Measurements from ENCODE around the gene ELAVL1.

ELAVL1 gene

GRCh38 chr19:7943444-7944176 lies 61.8 kb downstream of the ELAVL1 start, which contains the start of gene TIMM44:
Gene TIMM44 (minus strand): TSS chr19:7943666. CDS start chr19:7943651, 15 bp downstream.
- Histone ChIP-seq H3K4me1 (ENCODE audit: control insufficient read depth in 1 of 2, insufficient read depth in 2 of 2, low read length in 2 of 2) (peaks cover 0 to 29% of the 10 kb centered on the region in 2 donors), H3K27me3 (ENCODE audit: low read depth, low read length) (no peaks in the 10 kb centered on the region), H3K36me3 (ENCODE audit: control insufficient read depth in 1 of 2, insufficient read depth in 2 of 2, low read length in 2 of 2) (peaks cover 14 to 15% of the 10 kb centered on the region in 2 donors), H3K9me3 (ENCODE audit: control insufficient read depth in 1 of 2, low read length in 2 of 2) (no peaks in the 10 kb centered on the region), H3K4me3 (ENCODE audit: low read depth in 1 of 2, low read length in 2 of 2) (peak within 1 kb of the TSS; percentile 85 to 95), H3K27ac (ENCODE audit: low read length) (peak within 1 kb of the TSS; percentile 95)

GRCh38 chr19:7942981-7943443 lies 62.4 kb downstream of the ELAVL1 start:
- H3K27me3 ChIP-seq (ENCODE audit: low read depth, low read length) = no peaks in the 10 kb centered on the region
- peak overlapping the region; percentile 85 to 95 for H3K4me3 ChIP-seq (ENCODE audit: low read depth in 1 of 2, low read length in 2 of 2)
- H3K4me1 ChIP-seq (ENCODE audit: control insufficient read depth in 1 of 2, insufficient read depth in 2 of 2, low read length in 2 of 2) = peaks cover 0 to 29% of the 10 kb centered on the region in 2 donors
- peak overlapping the region; percentile 95 for H3K27ac ChIP-seq (ENCODE audit: low read length)
- peaks cover 14 to 16% of the 10 kb centered on the region in 2 donors for H3K36me3 ChIP-seq (ENCODE audit: control insufficient read depth in 1 of 2, insufficient read depth in 2 of 2, low read length in 2 of 2)
- no peaks in the 10 kb centered on the region for H3K9me3 ChIP-seq (ENCODE audit: control insufficient read depth in 1 of 2, low read length in 2 of 2)

- Histone ChIP-seq H3K27ac (ENCODE audit: low read length) (no peak overlapping the region), H3K36me3 (ENCODE audit: control insufficient read depth in 1 of 2, insufficient read depth in 2 of 2, low read length in 2 of 2) (peaks cover 18 to 25% of the 10 kb centered on the region in 2 donors), H3K27me3 (ENCODE audit: low read depth, low read length) (no peaks in the 10 kb centered on the region), H3K4me1 (ENCODE audit: control insufficient read depth in 1 of 2, insufficient read depth in 2 of 2, low read length in 2 of 2) (peaks cover 0 to 29% of the 10 kb centered on the region in 2 donors), H3K4me3 (ENCODE audit: low read depth in 1 of 2, low read length in 2 of 2) (peak overlapping the region; percentile 7 to 95), H3K9me3 (ENCODE audit: control insufficient read depth in 1 of 2, low read length in 2 of 2) (no peaks in the 10 kb centered on the region)
Observed at GRCh38 chr19:7941895-7942596, 63.4 kb downstream of the ELAVL1 start.

- Histone ChIP-seq H3K27me3 (ENCODE audit: low read depth, low read length) (no peaks in the 10 kb centered on the region), H3K36me3 (ENCODE audit: control insufficient read depth in 1 of 2, insufficient read depth in 2 of 2, low read length in 2 of 2) (peaks cover 18 to 33% of the 10 kb centered on the region in 2 donors), H3K9me3 (ENCODE audit: control insufficient read depth in 1 of 2, low read length in 2 of 2) (no peaks in the 10 kb centered on the region), H3K4me1 (ENCODE audit: control insufficient read depth in 1 of 2, insufficient read depth in 2 of 2, low read length in 2 of 2) (peaks cover 0 to 29% of the 10 kb centered on the region in 2 donors), H3K27ac (ENCODE audit: low read length) (no peak overlapping the region), H3K4me3 (ENCODE audit: low read depth in 1 of 2, low read length in 2 of 2) (no peak overlapping the region)
Observed at GRCh38 chr19:7940841-7941240, 64.6 kb downstream of the ELAVL1 start.

- Histone ChIP-seq H3K4me1 (ENCODE audit: control insufficient read depth in 1 of 2, insufficient read depth in 2 of 2, low read length in 2 of 2) (peaks cover 0 to 17% of the 10 kb centered on the region in 2 donors), H3K4me3 (ENCODE audit: low read depth in 1 of 2, low read length in 2 of 2) (no peak overlapping the region), H3K9me3 (ENCODE audit: control insufficient read depth in 1 of 2, low read length in 2 of 2) (no peaks in the 10 kb centered on the region), H3K27ac (ENCODE audit: low read length) (no peak overlapping the region), H3K27me3 (ENCODE audit: low read depth, low read length) (no peaks in the 10 kb centered on the region), H3K36me3 (ENCODE audit: control insufficient read depth in 1 of 2, insufficient read depth in 2 of 2, low read length in 2 of 2) (peaks cover 24 to 66% of the 10 kb centered on the region in 2 donors)
Observed at GRCh38 chr19:7934766-7935165, 70.7 kb downstream of the ELAVL1 start.

GRCh38 chr19:7933828-7934725 lies 71.4 kb downstream of the ELAVL1 start:
- Histone ChIP-seq H3K27ac (ENCODE audit: low read length) (no peak overlapping the region), H3K9me3 (ENCODE audit: control insufficient read depth in 1 of 2, low read length in 2 of 2) (no peaks in the 10 kb centered on the region), H3K4me1 (ENCODE audit: control insufficient read depth in 1 of 2, insufficient read depth in 2 of 2, low read length in 2 of 2) (peaks cover 0 to 24% of the 10 kb centered on the region in 2 donors), H3K36me3 (ENCODE audit: control insufficient read depth in 1 of 2, insufficient read depth in 2 of 2, low read length in 2 of 2) (peaks cover 24 to 65% of the 10 kb centered on the region in 2 donors), H3K4me3 (ENCODE audit: low read depth in 1 of 2, low read length in 2 of 2) (no peak overlapping the region), H3K27me3 (ENCODE audit: low read depth, low read length) (no peaks in the 10 kb centered on the region)

- peaks cover 20 to 65% of the 10 kb centered on the region in 2 donors for H3K36me3 ChIP-seq (ENCODE audit: control insufficient read depth in 1 of 2, insufficient read depth in 2 of 2, low read length in 2 of 2)
- no peaks in the 10 kb centered on the region for H3K9me3 ChIP-seq (ENCODE audit: control insufficient read depth in 1 of 2, low read length in 2 of 2)
- no peak overlapping the region for H3K4me3 ChIP-seq (ENCODE audit: low read depth in 1 of 2, low read length in 2 of 2)
- H3K27me3 ChIP-seq (ENCODE audit: low read depth, low read length) = no peaks in the 10 kb centered on the region
- H3K4me1 ChIP-seq (ENCODE audit: control insufficient read depth in 1 of 2, insufficient read depth in 2 of 2, low read length in 2 of 2) = peaks cover 0 to 29% of the 10 kb centered on the region in 2 donors
- H3K27ac ChIP-seq (ENCODE audit: low read length) = no peak overlapping the region
Observed at GRCh38 chr19:7933411-7933810, 72.0 kb downstream of the ELAVL1 start.

GRCh38 chr19:7932930-7933300 lies 72.5 kb downstream of the ELAVL1 start:
- Histone ChIP-seq H3K4me3 (ENCODE audit: low read depth in 1 of 2, low read length in 2 of 2) (no peak overlapping the region), H3K9me3 (ENCODE audit: control insufficient read depth in 1 of 2, low read length in 2 of 2) (no peaks in the 10 kb centered on the region), H3K27me3 (ENCODE audit: low read depth, low read length) (no peaks in the 10 kb centered on the region), H3K27ac (ENCODE audit: low read length) (no peak overlapping the region), H3K36me3 (ENCODE audit: control insufficient read depth in 1 of 2, insufficient read depth in 2 of 2, low read length in 2 of 2) (peaks cover 20 to 63% of the 10 kb centered on the region in 2 donors), H3K4me1 (ENCODE audit: control insufficient read depth in 1 of 2, insufficient read depth in 2 of 2, low read length in 2 of 2) (peaks cover 0 to 34% of the 10 kb centered on the region in 2 donors)

- Histone ChIP-seq H3K4me1 (ENCODE audit: control insufficient read depth in 1 of 2, insufficient read depth in 2 of 2, low read length in 2 of 2) (peaks cover 0 to 39% of the 10 kb centered on the region in 2 donors), H3K4me3 (ENCODE audit: low read depth in 1 of 2, low read length in 2 of 2) (no peak overlapping the region), H3K36me3 (ENCODE audit: control insufficient read depth in 1 of 2, insufficient read depth in 2 of 2, low read length in 2 of 2) (peaks cover 19 to 58% of the 10 kb centered on the region in 2 donors), H3K27me3 (ENCODE audit: low read depth, low read length) (no peaks in the 10 kb centered on the region), H3K27ac (ENCODE audit: low read length) (no peak overlapping the region), H3K9me3 (ENCODE audit: control insufficient read depth in 1 of 2, low read length in 2 of 2) (no peaks in the 10 kb centered on the region)
Observed at GRCh38 chr19:7932276-7932929, 73.0 kb downstream of the ELAVL1 start.

GRCh38 chr19:7931221-7932061 lies 74.0 kb downstream of the ELAVL1 start:
- Histone ChIP-seq H3K4me1 (ENCODE audit: control insufficient read depth in 1 of 2, insufficient read depth in 2 of 2, low read length in 2 of 2) (peaks cover 0 to 48% of the 10 kb centered on the region in 2 donors), H3K36me3 (ENCODE audit: control insufficient read depth in 1 of 2, insufficient read depth in 2 of 2, low read length in 2 of 2) (peaks cover 17 to 53% of the 10 kb centered on the region in 2 donors), H3K27ac (ENCODE audit: low read length) (peak overlapping the region; percentile 51), H3K4me3 (ENCODE audit: low read depth in 1 of 2, low read length in 2 of 2) (no peak overlapping the region), H3K9me3 (ENCODE audit: control insufficient read depth in 1 of 2, low read length in 2 of 2) (no peaks in the 10 kb centered on the region), H3K27me3 (ENCODE audit: low read depth, low read length) (no peaks in the 10 kb centered on the region)

Data from muscle layer of duodenum (tissue), 2 donors.